Liver (tissue), 9 donors: ENCODE data around the gene NDST1. TPM values are rescaled to one million over a fixed set of nuclear protein-coding genes. Genes with fewer than 3 reads are reported as not detected.

Experiments
- DNase-seq: peaks from one replicate; pipeline ENCODE4 v3.0.0-alpha.2; 2017; ENCODE audit warnings: low spot score
- H3K27ac ChIP-seq, 2 donors: one replicate each; pipeline ENCODE4 v1.7.0; 2013; ENCODE audit warnings: inconsistent platforms in 2 of 2, low read length in 2 of 2, control low read depth in 1 of 2, low read depth in 1 of 2, mild to moderate bottlenecking in 1 of 2
- H3K27me3 ChIP-seq, 4 donors: one replicate each; pipeline versions ENCODE4 v1.6.1 to v1.7.0; 2013; ENCODE audit warnings: low read length in 3 of 4, inconsistent platforms in 1 of 4, mild to moderate bottlenecking in 1 of 4, moderate library complexity in 1 of 4; ENCODE audit not compliant: control insufficient read depth in 4 of 4, insufficient read depth in 4 of 4
- H3K36me3 ChIP-seq, 4 donors: one replicate each; pipeline versions ENCODE4 v1.6.1 to v1.7.0; 2013; ENCODE audit warnings: low read length in 3 of 4, mild to moderate bottlenecking in 3 of 4, low read depth in 1 of 4, moderate library complexity in 1 of 4; ENCODE audit not compliant: control insufficient read depth in 4 of 4, insufficient read depth in 3 of 4
- H3K4me1 ChIP-seq, 4 donors: one replicate each; pipeline versions ENCODE4 v1.6.1 to v1.7.0; 2013; ENCODE audit warnings: low read length in 3 of 4, mild to moderate bottlenecking in 3 of 4, moderate library complexity in 1 of 4; ENCODE audit not compliant: control insufficient read depth in 4 of 4, insufficient read depth in 4 of 4
- H3K4me3 ChIP-seq, 3 donors: one replicate each; pipeline versions ENCODE4 v1.6.1 to v1.7.0; 2013; ENCODE audit warnings: low read length in 3 of 3, control low read depth in 1 of 3, low read depth in 1 of 3, mild to moderate bottlenecking in 1 of 3
- H3K9ac ChIP-seq, 2 donors: one replicate each; pipeline ENCODE4 v1.7.0; 2013; ENCODE audit warnings: low read length in 2 of 2, mild to moderate bottlenecking in 2 of 2, moderate library complexity in 2 of 2, control low read depth in 1 of 2, low read depth in 1 of 2
- H3K9me3 ChIP-seq, 4 donors: one replicate each; pipeline versions ENCODE4 v1.6.1 to v1.7.0; 2013; ENCODE audit warnings: low read length in 3 of 4; ENCODE audit not compliant: control insufficient read depth in 4 of 4
- EGR1 ChIP-seq, 2 donors: IDR thresholded peaks; 2 replicates each; pipeline ENCODE4 v1.6.1; 2016 to 2018; ENCODE audit warnings: antibody characterized with exemption in 2 of 2, low read depth in 2 of 2
- FOXA1 ChIP-seq: IDR thresholded peaks from 2 replicates; pipeline ENCODE4 v1.6.1; 2016; ENCODE audit warnings: antibody characterized with exemption
- FOXA2 ChIP-seq: IDR thresholded peaks from 2 replicates; pipeline ENCODE4 v1.6.1; 2016; ENCODE audit warnings: antibody characterized with exemption
- GABPA ChIP-seq, 2 donors: IDR thresholded peaks in 1 of 2; conservative IDR thresholded peaks in 1 of 2; 2 replicates each; pipeline ENCODE4 v1.6.1; 2016; ENCODE audit warnings: antibody characterized with exemption in 2 of 2, mild to moderate bottlenecking in 1 of 2, moderate library complexity in 1 of 2
- HNF4A ChIP-seq, 2 donors: conservative IDR thresholded peaks; 2 replicates each; pipeline ENCODE4 v1.6.1; 2016; ENCODE audit warnings: antibody characterized with exemption in 2 of 2, mild to moderate bottlenecking in 2 of 2
- HNF4G ChIP-seq: IDR thresholded peaks from 2 replicates; pipeline ENCODE4 v1.6.1; 2016; ENCODE audit warnings: antibody characterized with exemption
- JUND ChIP-seq, 2 donors: IDR thresholded peaks; 2 replicates each; pipeline ENCODE4 v1.6.1; 2016; ENCODE audit warnings: antibody characterized with exemption in 2 of 2
- NR2F2 ChIP-seq: IDR thresholded peaks from 2 replicates; pipeline ENCODE4 v1.6.1; 2016; ENCODE audit warnings: antibody characterized with exemption
- RAD21 ChIP-seq, 2 donors: IDR thresholded peaks; 2 replicates each; pipeline ENCODE4 v1.6.1; 2016; ENCODE audit warnings: antibody characterized with exemption in 2 of 2, mild to moderate bottlenecking in 2 of 2
- RXRA ChIP-seq, 2 donors: IDR thresholded peaks; 2 replicates each; pipeline ENCODE4 v1.6.1; 2017 to 2018; ENCODE audit warnings: antibody characterized with exemption in 2 of 2, mild to moderate bottlenecking in 1 of 2
- SP1 ChIP-seq: IDR thresholded peaks from 2 replicates; pipeline ENCODE4 v1.6.1; 2018; ENCODE audit warnings: antibody characterized with exemption, mild to moderate bottlenecking
- TAF1 ChIP-seq: conservative IDR thresholded peaks from 2 replicates; pipeline ENCODE4 v1.6.1; 2016; ENCODE audit warnings: antibody characterized with exemption, mild to moderate bottlenecking
- YY1 ChIP-seq: IDR thresholded peaks from 2 replicates; pipeline ENCODE4 v1.6.1; 2016; ENCODE audit warnings: antibody characterized with exemption, mild to moderate bottlenecking
- WGBS: extraction: QIAGEN DNeasy Blood & Tissue Kit; methylation state at CpG from one replicate; pipeline ENCODE4 v1.1.7; 2013; 5-methylcytosine and 5-hydroxymethylcytosine counted together
- polyA plus RNA-seq, 2 donors: library from polyadenylated mRNA; stranded (reverse) in 1 of 2; unstranded in 1 of 2; fragments of 200-250 nt in 1 of 2; fragments of >200 nt in 1 of 2; fragmentation: Nextera tagmentation in 1 of 2; extraction: Ambion mirVana in 1 of 2; gene quantifications; one replicate each; pipeline versions ENCODE4 v1.2.1 to v1.2.3, GENCODE V29; 2013 to 2015
- total RNA-seq, 2 donors: library from RNA; depleted of rRNA; stranded (reverse); fragments of >200 nt; gene quantifications; one replicate each; pipeline ENCODE4 v1.2.3, GENCODE V29; 2014
- TF ChIP-seq, protein P1 (sequence below): fragments of 150-350 bp; IDR thresholded peaks from 2 replicates; pipeline ENCODE4 v1.5.1; 2017; ENCODE audit warnings: improper control_type of control experiment, low read depth, low read length; ENCODE audit not compliant: missing input control
- TF ChIP-seq, protein P2 (sequence below): IDR thresholded peaks from 2 replicates; pipeline ENCODE4 v1.6.1; 2016; ENCODE audit warnings: antibody characterized with exemption
- TF ChIP-seq, protein P3 (sequence below): IDR thresholded peaks from 2 replicates; pipeline ENCODE4 v1.6.1; 2016; ENCODE audit warnings: antibody characterized with exemption
- TF ChIP-seq, protein P4 (sequence below): IDR thresholded peaks from 2 replicates; pipeline ENCODE4 v1.6.1; 2016; ENCODE audit warnings: antibody characterized with exemption
- TF ChIP-seq, protein P5 (sequence below): IDR thresholded peaks from 2 replicates; pipeline ENCODE4 v1.6.1; 2016; ENCODE audit warnings: antibody characterized with exemption, mild to moderate bottlenecking
- donor health status: healthy.
- donor health status: healthy.
- donor health status: healthy.
- donor health status: healthy.
- donor health status: healthy.

The NDST1 gene
- total and polyA plus RNA-seq, 4 donors = 10.3 to 103 (median 39.0) TPM

DNA sequence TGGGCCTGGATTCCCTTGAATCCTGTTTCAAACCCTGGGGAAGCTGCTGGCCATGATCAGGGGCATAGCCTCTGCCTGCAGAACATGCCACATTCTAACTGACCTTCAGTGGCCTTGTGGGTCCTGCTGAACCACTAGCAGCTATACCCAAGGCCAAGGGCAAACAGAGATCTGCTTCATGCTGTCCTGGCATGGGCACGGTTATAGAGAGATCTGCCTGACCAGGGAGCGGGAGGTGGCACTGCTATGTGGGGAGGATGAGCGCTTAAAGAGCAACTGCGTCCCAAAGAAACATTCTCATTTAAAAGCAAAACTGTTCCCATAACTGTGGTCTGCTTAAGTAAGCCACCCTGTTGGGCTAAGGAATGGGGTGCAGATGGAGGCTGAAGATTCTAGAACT lies 96.1 kb downstream of the NDST1 start:
- H3K36me3 ChIP-seq = no peaks in the 10 kb centered on the region
- 91% methylated on average over 4 of the region's 4 CpGs for WGBS
- peaks cover 0 to 14% (median 9%) of the 10 kb centered on the region in 4 donors for H3K4me1 ChIP-seq
- TF ChIP-seq FOXA2 (no peak), GABPA (IDR thresholded peaks at IDR 0.05 in 1 of 2, conservative IDR thresholded peaks at IDR 0.05 in 1 of 2) (no peak), SP1 (no peak), HNF4G (no peak), YY1 (no peak), HNF4A (conservative IDR thresholded peaks at IDR 0.05) (no peak), TAF1 (no peak), EGR1 (IDR thresholded peaks at IDR 0.05; ENCODE audit: low read depth in 2 of 2) (no peak)
- TF ChIP-seq, protein P1, sequence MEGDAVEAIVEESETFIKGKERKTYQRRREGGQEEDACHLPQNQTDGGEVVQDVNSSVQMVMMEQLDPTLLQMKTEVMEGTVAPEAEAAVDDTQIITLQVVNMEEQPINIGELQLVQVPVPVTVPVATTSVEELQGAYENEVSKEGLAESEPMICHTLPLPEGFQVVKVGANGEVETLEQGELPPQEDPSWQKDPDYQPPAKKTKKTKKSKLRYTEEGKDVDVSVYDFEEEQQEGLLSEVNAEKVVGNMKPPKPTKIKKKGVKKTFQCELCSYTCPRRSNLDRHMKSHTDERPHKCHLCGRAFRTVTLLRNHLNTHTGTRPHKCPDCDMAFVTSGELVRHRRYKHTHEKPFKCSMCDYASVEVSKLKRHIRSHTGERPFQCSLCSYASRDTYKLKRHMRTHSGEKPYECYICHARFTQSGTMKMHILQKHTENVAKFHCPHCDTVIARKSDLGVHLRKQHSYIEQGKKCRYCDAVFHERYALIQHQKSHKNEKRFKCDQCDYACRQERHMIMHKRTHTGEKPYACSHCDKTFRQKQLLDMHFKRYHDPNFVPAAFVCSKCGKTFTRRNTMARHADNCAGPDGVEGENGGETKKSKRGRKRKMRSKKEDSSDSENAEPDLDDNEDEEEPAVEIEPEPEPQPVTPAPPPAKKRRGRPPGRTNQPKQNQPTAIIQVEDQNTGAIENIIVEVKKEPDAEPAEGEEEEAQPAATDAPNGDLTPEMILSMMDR = no peak
- TF ChIP-seq, protein P2, sequence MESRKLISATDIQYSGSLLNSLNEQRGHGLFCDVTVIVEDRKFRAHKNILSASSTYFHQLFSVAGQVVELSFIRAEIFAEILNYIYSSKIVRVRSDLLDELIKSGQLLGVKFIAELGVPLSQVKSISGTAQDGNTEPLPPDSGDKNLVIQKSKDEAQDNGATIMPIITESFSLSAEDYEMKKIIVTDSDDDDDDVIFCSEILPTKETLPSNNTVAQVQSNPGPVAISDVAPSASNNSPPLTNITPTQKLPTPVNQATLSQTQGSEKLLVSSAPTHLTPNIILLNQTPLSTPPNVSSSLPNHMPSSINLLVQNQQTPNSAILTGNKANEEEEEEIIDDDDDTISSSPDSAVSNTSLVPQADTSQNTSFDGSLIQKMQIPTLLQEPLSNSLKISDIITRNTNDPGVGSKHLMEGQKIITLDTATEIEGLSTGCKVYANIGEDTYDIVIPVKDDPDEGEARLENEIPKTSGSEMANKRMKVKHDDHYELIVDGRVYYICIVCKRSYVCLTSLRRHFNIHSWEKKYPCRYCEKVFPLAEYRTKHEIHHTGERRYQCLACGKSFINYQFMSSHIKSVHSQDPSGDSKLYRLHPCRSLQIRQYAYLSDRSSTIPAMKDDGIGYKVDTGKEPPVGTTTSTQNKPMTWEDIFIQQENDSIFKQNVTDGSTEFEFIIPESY = no peak
- no peaks in the 10 kb centered on the region for H3K9me3 ChIP-seq
- H3K4me3 ChIP-seq = no peak overlapping the region
- no peak for DNase-seq
- H3K9ac ChIP-seq = no peak overlapping the region
- H3K27me3 ChIP-seq = no peaks in the 10 kb centered on the region
- H3K27ac ChIP-seq = no peak overlapping the region

DNA sequence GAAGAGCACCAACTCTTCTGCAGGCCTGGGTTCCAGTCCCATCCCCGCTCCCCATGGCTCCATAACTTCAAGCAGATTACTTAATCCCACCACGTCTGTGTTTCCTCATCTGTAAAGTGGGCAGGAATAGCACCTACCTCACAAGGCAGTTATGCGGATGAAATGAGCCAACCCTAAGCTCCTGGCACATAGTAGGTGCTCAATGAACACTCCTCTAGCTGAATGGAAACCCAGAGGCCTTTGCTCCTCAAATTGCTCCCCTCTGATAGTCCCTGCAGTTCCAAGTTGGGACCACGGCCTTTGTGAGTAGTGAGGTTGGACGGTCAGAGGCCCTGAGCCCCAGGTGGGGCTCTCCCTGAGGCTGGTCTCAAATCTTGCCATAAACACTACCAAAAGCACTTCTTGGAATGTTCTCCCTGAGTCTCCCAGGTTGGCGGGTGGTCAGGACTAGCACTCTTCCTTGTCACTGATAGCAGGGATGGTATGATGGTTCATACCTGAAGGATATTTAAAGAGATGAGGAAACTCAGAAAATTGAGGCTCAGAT lies 97.0 kb downstream of the NDST1 start:
- H3K27ac ChIP-seq = no peak overlapping the region
- no peak overlapping the region for H3K4me3 ChIP-seq
- peaks cover 1 to 12% (median 6%) of the 10 kb centered on the region in 4 donors for H3K4me1 ChIP-seq
- H3K36me3 ChIP-seq = no peaks in the 10 kb centered on the region
- no peak for DNase-seq
- TF ChIP-seq, protein P3, sequence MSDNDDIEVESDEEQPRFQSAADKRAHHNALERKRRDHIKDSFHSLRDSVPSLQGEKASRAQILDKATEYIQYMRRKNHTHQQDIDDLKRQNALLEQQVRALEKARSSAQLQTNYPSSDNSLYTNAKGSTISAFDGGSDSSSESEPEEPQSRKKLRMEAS = no peak
- no peak for TF ChIP-seq NR2F2
- TF ChIP-seq RXRA (IDR thresholded peaks at IDR 0.05) = no peak
- H3K27me3 ChIP-seq = no peaks in the 10 kb centered on the region
- no peaks in the 10 kb centered on the region for H3K9me3 ChIP-seq
- H3K9ac ChIP-seq = no peak overlapping the region
- 94% methylated on average over 6 of the region's 6 CpGs for WGBS

DNA sequence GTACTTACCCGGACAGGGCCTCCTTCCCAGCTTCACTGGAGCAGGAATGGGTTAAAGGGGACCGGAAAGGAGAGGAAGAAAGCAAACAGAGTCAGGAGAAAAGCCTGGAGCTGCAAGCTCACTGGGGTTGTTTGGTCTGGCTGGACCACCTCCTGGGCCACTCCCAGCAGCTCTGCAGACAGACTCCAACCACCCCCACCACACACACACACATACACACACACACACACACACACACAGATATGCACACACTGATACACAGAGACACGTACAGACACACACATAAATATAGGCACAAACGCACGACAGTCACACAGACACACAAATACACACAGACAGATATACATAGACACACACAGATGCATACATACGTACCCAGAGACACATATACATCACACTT lies 97.6 kb downstream of the NDST1 start:
- Histone ChIP-seq H3K27ac (no peak overlapping the region), H3K27me3 (no peaks in the 10 kb centered on the region), H3K4me3 (no peak overlapping the region), H3K4me1 (peaks cover 2 to 11% (median 8%) of the 10 kb centered on the region in 4 donors), H3K36me3 (no peaks in the 10 kb centered on the region), H3K9ac (no peak overlapping the region), H3K9me3 (no peaks in the 10 kb centered on the region)
- WGBS = 77% methylated on average over 6 of the region's 6 CpGs
- DNase-seq = no peak
- TF ChIP-seq, protein P4, sequence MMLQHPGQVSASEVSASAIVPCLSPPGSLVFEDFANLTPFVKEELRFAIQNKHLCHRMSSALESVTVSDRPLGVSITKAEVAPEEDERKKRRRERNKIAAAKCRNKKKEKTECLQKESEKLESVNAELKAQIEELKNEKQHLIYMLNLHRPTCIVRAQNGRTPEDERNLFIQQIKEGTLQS = no peak
- TF ChIP-seq FOXA1 = no peak
- no peak for TF ChIP-seq TAF1
- TF ChIP-seq HNF4G = no peak
- TF ChIP-seq RAD21 (IDR thresholded peaks at IDR 0.05) = no peak
- TF ChIP-seq, protein P2 = no peak
- no peak for TF ChIP-seq JUND (IDR thresholded peaks at IDR 0.05)
- no peak for TF ChIP-seq RXRA (IDR thresholded peaks at IDR 0.05)
- TF ChIP-seq, protein P5, sequence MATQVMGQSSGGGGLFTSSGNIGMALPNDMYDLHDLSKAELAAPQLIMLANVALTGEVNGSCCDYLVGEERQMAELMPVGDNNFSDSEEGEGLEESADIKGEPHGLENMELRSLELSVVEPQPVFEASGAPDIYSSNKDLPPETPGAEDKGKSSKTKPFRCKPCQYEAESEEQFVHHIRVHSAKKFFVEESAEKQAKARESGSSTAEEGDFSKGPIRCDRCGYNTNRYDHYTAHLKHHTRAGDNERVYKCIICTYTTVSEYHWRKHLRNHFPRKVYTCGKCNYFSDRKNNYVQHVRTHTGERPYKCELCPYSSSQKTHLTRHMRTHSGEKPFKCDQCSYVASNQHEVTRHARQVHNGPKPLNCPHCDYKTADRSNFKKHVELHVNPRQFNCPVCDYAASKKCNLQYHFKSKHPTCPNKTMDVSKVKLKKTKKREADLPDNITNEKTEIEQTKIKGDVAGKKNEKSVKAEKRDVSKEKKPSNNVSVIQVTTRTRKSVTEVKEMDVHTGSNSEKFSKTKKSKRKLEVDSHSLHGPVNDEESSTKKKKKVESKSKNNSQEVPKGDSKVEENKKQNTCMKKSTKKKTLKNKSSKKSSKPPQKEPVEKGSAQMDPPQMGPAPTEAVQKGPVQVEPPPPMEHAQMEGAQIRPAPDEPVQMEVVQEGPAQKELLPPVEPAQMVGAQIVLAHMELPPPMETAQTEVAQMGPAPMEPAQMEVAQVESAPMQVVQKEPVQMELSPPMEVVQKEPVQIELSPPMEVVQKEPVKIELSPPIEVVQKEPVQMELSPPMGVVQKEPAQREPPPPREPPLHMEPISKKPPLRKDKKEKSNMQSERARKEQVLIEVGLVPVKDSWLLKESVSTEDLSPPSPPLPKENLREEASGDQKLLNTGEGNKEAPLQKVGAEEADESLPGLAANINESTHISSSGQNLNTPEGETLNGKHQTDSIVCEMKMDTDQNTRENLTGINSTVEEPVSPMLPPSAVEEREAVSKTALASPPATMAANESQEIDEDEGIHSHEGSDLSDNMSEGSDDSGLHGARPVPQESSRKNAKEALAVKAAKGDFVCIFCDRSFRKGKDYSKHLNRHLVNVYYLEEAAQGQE = no peak
- no peak for TF ChIP-seq EGR1 (IDR thresholded peaks at IDR 0.05; ENCODE audit: low read depth in 2 of 2)
- TF ChIP-seq YY1 = no peak
